ENCODE data around the gene ADORA1.

Gene ADORA1

DNA sequence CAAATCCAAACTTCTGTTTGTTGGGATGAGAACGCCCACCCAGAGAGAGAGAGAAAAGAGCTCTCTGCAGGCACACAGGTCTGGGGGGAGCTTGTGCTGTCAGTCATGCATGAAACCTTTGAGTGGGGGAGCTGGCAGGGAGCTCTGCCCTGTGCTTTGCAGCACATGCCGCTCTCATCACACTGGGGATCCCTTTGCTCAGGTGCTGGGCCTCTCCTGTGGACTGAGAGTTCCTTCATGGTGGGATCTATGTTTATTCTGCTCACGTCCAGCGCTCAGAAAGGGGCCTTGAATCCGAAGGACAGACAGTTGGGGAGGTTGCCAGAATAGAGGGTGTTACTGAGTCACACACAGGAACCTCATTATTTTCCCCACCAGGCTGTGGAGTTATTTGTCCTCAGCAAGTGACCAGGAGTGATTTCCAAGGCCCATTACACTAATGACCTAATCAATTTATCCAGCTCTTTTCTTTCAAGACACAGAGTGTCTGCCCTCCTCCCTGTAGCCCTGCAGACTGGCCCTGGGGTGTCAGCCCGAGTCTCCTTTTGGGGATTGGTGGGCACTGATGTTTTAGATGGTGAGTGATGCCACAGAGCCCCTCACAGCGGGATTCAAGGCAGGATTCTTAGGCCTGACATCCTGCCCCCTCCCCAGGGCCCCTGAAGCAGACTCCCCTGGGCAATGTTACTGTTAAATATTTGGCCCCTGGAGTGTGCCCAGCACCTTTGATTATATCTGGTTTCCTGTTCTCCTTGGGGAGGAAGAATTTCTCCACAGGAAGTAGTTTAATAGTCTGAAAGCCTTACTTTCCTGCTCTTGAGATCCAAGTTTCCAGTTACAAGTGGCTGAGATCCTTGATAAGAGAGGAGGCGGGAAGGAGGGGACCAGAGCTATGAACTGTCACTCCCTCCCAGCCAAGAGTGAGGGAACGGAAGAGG lies 25.8 kb downstream of the ADORA1 start:
- Histone ChIP-seq H2BK12ac (ENCODE audit: low read length) (peak overlapping the region; percentile 26), H2BK15ac (ENCODE audit: low read length) (peak overlapping the region; percentile 41), H3K4me2 (ENCODE audit: insufficient read depth, low read length, poor library complexity, severe bottlenecking) (no peak overlapping the region), H2BK120ac (ENCODE audit: low read depth, low read length) (no peak overlapping the region), H3K14ac (ENCODE audit: low read length) (no peak overlapping the region), H3K79me1 (ENCODE audit: low read depth, low read length) (no peaks in the 10 kb centered on the region), H3K18ac (ENCODE audit: low read length) (peak overlapping the region; percentile 86), H3K23ac (ENCODE audit: low read depth, low read length, poor library complexity) (no peak overlapping the region), H4K8ac (ENCODE audit: low read depth, low read length) (no peak overlapping the region), H4K91ac (ENCODE audit: low read depth, low read length, poor library complexity) (no peak overlapping the region), H3K9ac (ENCODE audit: low read depth, low read length, poor library complexity) (no peak overlapping the region), H3K36me3 (replicated peaks in 1 of 2; ENCODE audit: control insufficient read depth in 2 of 2, insufficient read depth in 2 of 2, low read length in 2 of 2) (no peaks in the 10 kb centered on the region), H3K27ac (replicated peaks; ENCODE audit: low read length) (peak overlapping the region; percentile 75), H2BK5ac (ENCODE audit: low read length) (no peak overlapping the region), H3K4ac (ENCODE audit: low read length) (no peak overlapping the region), H2AFZ (ENCODE audit: low read length) (peak overlapping the region; percentile 59), H2AK5ac (ENCODE audit: low read depth, low read length) (no peak overlapping the region), H3K4me3 (ENCODE audit: low read length in 2 of 2) (no peak overlapping the region), H3K4me1 (ENCODE audit: control insufficient read depth in 2 of 2, insufficient read depth in 1 of 2, low read depth in 1 of 2, low read length in 2 of 2) (peaks cover 19 to 47% of the 10 kb centered on the region in 2 donors), H3K27me3 (ENCODE audit: control insufficient read depth in 3 of 3, insufficient read depth in 3 of 3, low read depth in 1 of 3, low read length in 3 of 3) (no peaks in the 10 kb centered on the region), H3K9me3 (replicated peaks in 1 of 2; ENCODE audit: control insufficient read depth in 2 of 2, insufficient read depth in 1 of 2, low read depth in 1 of 2, low read length in 2 of 2) (peaks cover 0 to 2% of the 10 kb centered on the region in 2 donors)
- WGBS, 2 donors (ENCODE audit: extremely low coverage in 2 of 2, insufficient read length in 2 of 2, insufficient replicate concordance in 1 of 2) = no CpG with 5 or more reads among the region's 9 CpGs
- DNase-seq (ENCODE audit: low spot score) = peak; percentile 24

DNA sequence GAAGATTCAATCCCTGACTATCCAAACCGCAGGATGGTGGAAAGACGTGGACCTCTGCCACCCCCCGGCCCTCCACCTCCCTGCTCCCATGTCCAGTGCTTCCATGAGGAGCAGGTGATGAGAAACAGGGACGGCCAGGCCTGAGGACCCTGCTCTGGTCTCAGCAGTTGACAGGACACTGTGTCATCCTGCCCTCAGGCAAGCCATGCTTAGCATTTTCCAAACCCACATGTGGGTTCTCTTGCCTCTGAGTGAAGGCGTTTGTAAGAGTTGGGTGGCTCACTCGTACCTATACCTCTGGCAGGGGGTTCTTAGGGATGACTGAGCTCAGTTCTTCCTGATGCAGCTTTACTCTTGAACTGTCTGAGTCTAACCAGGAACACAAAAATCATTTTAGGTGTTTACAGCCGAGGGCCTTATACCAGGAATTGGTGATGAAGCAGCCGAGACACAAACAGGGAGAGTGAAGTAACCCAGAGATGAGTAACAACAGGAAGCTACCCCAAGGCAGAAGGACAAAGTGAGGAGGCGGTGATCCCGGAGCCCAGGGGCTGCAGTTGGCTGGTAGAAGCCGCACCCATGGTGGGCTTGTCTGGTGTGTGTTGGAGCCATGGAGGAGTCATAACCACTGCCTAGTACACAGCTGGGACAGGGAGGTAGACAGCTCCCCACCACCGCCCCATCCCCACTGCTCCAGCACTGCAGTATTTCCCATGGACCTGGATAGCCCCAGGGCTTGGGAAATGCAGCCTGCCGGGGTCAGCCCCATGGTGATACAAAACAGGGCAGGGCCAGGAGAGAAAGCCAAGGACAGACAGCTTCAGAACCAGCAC lies 26.7 kb downstream of the ADORA1 start:
- no peak for DNase-seq (ENCODE audit: low spot score)
- Histone ChIP-seq H3K4me2 (ENCODE audit: insufficient read depth, low read length, poor library complexity, severe bottlenecking) (no peak overlapping the region), H2BK15ac (ENCODE audit: low read length) (peak overlapping the region; percentile 41), H3K18ac (ENCODE audit: low read length) (peak overlapping the region; percentile 86), H3K27me3 (ENCODE audit: control insufficient read depth in 3 of 3, insufficient read depth in 3 of 3, low read depth in 1 of 3, low read length in 3 of 3) (no peaks in the 10 kb centered on the region), H3K23ac (ENCODE audit: low read depth, low read length, poor library complexity) (no peak overlapping the region), H4K91ac (ENCODE audit: low read depth, low read length, poor library complexity) (no peak overlapping the region), H3K4me1 (ENCODE audit: control insufficient read depth in 2 of 2, insufficient read depth in 1 of 2, low read depth in 1 of 2, low read length in 2 of 2) (peaks cover 19 to 50% of the 10 kb centered on the region in 2 donors), H2BK120ac (ENCODE audit: low read depth, low read length) (no peak overlapping the region), H3K79me1 (ENCODE audit: low read depth, low read length) (no peaks in the 10 kb centered on the region), H4K8ac (ENCODE audit: low read depth, low read length) (no peak overlapping the region), H3K9me3 (replicated peaks in 1 of 2; ENCODE audit: control insufficient read depth in 2 of 2, insufficient read depth in 1 of 2, low read depth in 1 of 2, low read length in 2 of 2) (peaks cover 0 to 4% of the 10 kb centered on the region in 2 donors), H2BK12ac (ENCODE audit: low read length) (peak overlapping the region; percentile 26), H3K36me3 (replicated peaks in 1 of 2; ENCODE audit: control insufficient read depth in 2 of 2, insufficient read depth in 2 of 2, low read length in 2 of 2) (no peaks in the 10 kb centered on the region), H3K4me3 (ENCODE audit: low read length in 2 of 2) (no peak overlapping the region), H3K9ac (ENCODE audit: low read depth, low read length, poor library complexity) (no peak overlapping the region), H3K14ac (ENCODE audit: low read length) (no peak overlapping the region), H2AFZ (ENCODE audit: low read length) (peak overlapping the region; percentile 59), H3K4ac (ENCODE audit: low read length) (no peak overlapping the region), H2BK5ac (ENCODE audit: low read length) (no peak overlapping the region), H2AK5ac (ENCODE audit: low read depth, low read length) (peak overlapping the region; percentile 41), H3K27ac (replicated peaks; ENCODE audit: low read length) (no peak overlapping the region)
- no CpG with 5 or more reads among the region's 13 CpGs for WGBS, 2 donors (ENCODE audit: extremely low coverage in 2 of 2, insufficient read length in 2 of 2, insufficient replicate concordance in 1 of 2)

DNA sequence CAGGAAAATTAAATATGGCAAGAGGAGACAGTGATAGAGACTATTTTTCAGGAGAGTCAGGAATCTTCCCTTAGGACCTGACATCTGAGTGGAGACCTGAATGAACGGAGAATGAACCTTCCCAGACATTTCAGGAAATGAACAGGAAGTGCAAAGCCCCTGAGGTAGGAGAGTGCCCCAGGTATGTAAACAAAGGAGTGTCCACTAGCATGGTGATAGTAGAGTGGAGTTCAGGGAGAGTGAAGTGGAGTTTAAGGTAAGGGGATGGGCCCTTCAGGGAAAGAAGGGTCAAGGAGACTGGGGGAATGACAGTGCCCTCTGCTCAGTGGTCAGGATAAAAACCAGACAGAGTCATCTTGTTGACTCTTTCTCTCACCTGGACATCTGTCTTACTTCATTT lies 28.8 kb downstream of the ADORA1 start:
- H2AK5ac ChIP-seq (ENCODE audit: low read depth, low read length) = no peak overlapping the region
- H3K4ac ChIP-seq (ENCODE audit: low read length) = no peak overlapping the region
- DNase-seq (ENCODE audit: low spot score) = no peak
- H3K14ac ChIP-seq (ENCODE audit: low read length) = no peak overlapping the region
- H3K9me3 ChIP-seq (replicated peaks in 1 of 2; ENCODE audit: control insufficient read depth in 2 of 2, insufficient read depth in 1 of 2, low read depth in 1 of 2, low read length in 2 of 2) = peaks cover 0 to 4% of the 10 kb centered on the region in 2 donors
- H3K27ac ChIP-seq (replicated peaks; ENCODE audit: low read length) = no peak overlapping the region
- peaks cover 19 to 35% of the 10 kb centered on the region in 2 donors for H3K4me1 ChIP-seq (ENCODE audit: control insufficient read depth in 2 of 2, insufficient read depth in 1 of 2, low read depth in 1 of 2, low read length in 2 of 2)
- no peak overlapping the region for H3K18ac ChIP-seq (ENCODE audit: low read length)
- no peaks in the 10 kb centered on the region for H3K79me1 ChIP-seq (ENCODE audit: low read depth, low read length)
- no peak overlapping the region for H4K8ac ChIP-seq (ENCODE audit: low read depth, low read length)
- WGBS, 2 donors (ENCODE audit: extremely low coverage in 2 of 2, insufficient read length in 2 of 2, insufficient replicate concordance in 1 of 2) = no CpG with 5 or more reads among the region's 1 CpG
- H4K91ac ChIP-seq (ENCODE audit: low read depth, low read length, poor library complexity) = no peak overlapping the region
- H2BK15ac ChIP-seq (ENCODE audit: low read length) = no peak overlapping the region
- no peaks in the 10 kb centered on the region for H3K27me3 ChIP-seq (ENCODE audit: control insufficient read depth in 3 of 3, insufficient read depth in 3 of 3, low read depth in 1 of 3, low read length in 3 of 3)
- H2BK5ac ChIP-seq (ENCODE audit: low read length) = no peak overlapping the region
- no peak overlapping the region for H2BK12ac ChIP-seq (ENCODE audit: low read length)
- no peak overlapping the region for H2BK120ac ChIP-seq (ENCODE audit: low read depth, low read length)
- H2AFZ ChIP-seq (ENCODE audit: low read length) = no peak overlapping the region
- H3K36me3 ChIP-seq (replicated peaks in 1 of 2; ENCODE audit: control insufficient read depth in 2 of 2, insufficient read depth in 2 of 2, low read length in 2 of 2) = no peaks in the 10 kb centered on the region
- no peak overlapping the region for H3K4me2 ChIP-seq (ENCODE audit: insufficient read depth, low read length, poor library complexity, severe bottlenecking)
- H3K4me3 ChIP-seq (ENCODE audit: low read length in 2 of 2) = no peak overlapping the region
- H3K9ac ChIP-seq (ENCODE audit: low read depth, low read length, poor library complexity) = no peak overlapping the region
- H3K23ac ChIP-seq (ENCODE audit: low read depth, low read length, poor library complexity) = no peak overlapping the region

DNA sequence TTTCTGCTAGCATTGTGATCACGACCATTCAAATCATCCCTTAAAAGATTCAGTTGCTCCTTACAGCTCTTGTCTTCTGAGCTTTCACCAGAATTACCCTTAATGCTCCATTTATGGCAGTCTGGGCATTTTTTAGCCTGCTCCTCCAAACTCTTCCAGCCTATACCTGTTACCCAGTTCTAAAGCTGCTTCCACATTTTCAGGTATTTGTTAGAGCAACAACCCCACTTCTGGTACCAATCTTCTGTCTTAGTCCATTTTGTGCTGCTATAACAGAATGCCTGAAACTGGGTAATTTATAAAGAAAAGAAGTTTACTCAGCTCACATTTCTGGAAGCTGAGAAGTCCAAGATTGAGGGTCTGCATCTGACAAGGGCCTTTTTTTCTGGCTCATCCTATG lies 30.9 kb downstream of the ADORA1 start:
- no peak overlapping the region for H3K4me3 ChIP-seq (ENCODE audit: low read length in 2 of 2)
- no peaks in the 10 kb centered on the region for H3K27me3 ChIP-seq (ENCODE audit: control insufficient read depth in 3 of 3, insufficient read depth in 3 of 3, low read depth in 1 of 3, low read length in 3 of 3)
- H3K18ac ChIP-seq (ENCODE audit: low read length) = no peak overlapping the region
- no peak overlapping the region for H4K8ac ChIP-seq (ENCODE audit: low read depth, low read length)
- H2AK5ac ChIP-seq (ENCODE audit: low read depth, low read length) = no peak overlapping the region
- no peak overlapping the region for H3K14ac ChIP-seq (ENCODE audit: low read length)
- peaks cover 0 to 4% of the 10 kb centered on the region in 2 donors for H3K9me3 ChIP-seq (replicated peaks in 1 of 2; ENCODE audit: control insufficient read depth in 2 of 2, insufficient read depth in 1 of 2, low read depth in 1 of 2, low read length in 2 of 2)
- no peak overlapping the region for H2BK15ac ChIP-seq (ENCODE audit: low read length)
- no peak overlapping the region for H2AFZ ChIP-seq (ENCODE audit: low read length)
- no peak overlapping the region for H2BK12ac ChIP-seq (ENCODE audit: low read length)
- H3K4me2 ChIP-seq (ENCODE audit: insufficient read depth, low read length, poor library complexity, severe bottlenecking) = no peak overlapping the region
- no peak overlapping the region for H3K27ac ChIP-seq (replicated peaks; ENCODE audit: low read length)
- DNase-seq (ENCODE audit: low spot score) = no peak
- H3K23ac ChIP-seq (ENCODE audit: low read depth, low read length, poor library complexity) = no peak overlapping the region
- peaks cover 3 to 17% of the 10 kb centered on the region in 2 donors for H3K4me1 ChIP-seq (ENCODE audit: control insufficient read depth in 2 of 2, insufficient read depth in 1 of 2, low read depth in 1 of 2, low read length in 2 of 2)
- H3K4ac ChIP-seq (ENCODE audit: low read length) = no peak overlapping the region
- no peak overlapping the region for H4K91ac ChIP-seq (ENCODE audit: low read depth, low read length, poor library complexity)
- H3K79me1 ChIP-seq (ENCODE audit: low read depth, low read length) = no peaks in the 10 kb centered on the region
- H3K36me3 ChIP-seq (replicated peaks in 1 of 2; ENCODE audit: control insufficient read depth in 2 of 2, insufficient read depth in 2 of 2, low read length in 2 of 2) = no peaks in the 10 kb centered on the region
- no peak overlapping the region for H2BK5ac ChIP-seq (ENCODE audit: low read length)
- no peak overlapping the region for H2BK120ac ChIP-seq (ENCODE audit: low read depth, low read length)
- no CpG with 5 or more reads among the region's 1 CpG for WGBS, 2 donors (ENCODE audit: extremely low coverage in 2 of 2, insufficient read length in 2 of 2, insufficient replicate concordance in 1 of 2)
- H3K9ac ChIP-seq (ENCODE audit: low read depth, low read length, poor library complexity) = no peak overlapping the region

Data from neuronal stem cell (in vitro differentiated cells).